HG02943 (cell line): ENCODE measurements around the gene PDCL3.

Experiments
- ATAC-seq: cut with Tn5 transposase; IDR thresholded peaks from one replicate; pipeline ENCODE4 v1.9.1; 2021; ENCODE audit warnings: mild to moderate bottlenecking, low read depth, moderate library complexity; ENCODE audit not compliant: unreplicated experiment

PDCL3 gene

GRCh38 chr2:100610381-100610831, 47.6 kb downstream of the PDCL3 start:
- no peak for ATAC-seq

- ATAC-seq = no peak
Measured at GRCh38 chr2:100611079-100612029, 48.6 kb downstream of the PDCL3 start.

DNA sequence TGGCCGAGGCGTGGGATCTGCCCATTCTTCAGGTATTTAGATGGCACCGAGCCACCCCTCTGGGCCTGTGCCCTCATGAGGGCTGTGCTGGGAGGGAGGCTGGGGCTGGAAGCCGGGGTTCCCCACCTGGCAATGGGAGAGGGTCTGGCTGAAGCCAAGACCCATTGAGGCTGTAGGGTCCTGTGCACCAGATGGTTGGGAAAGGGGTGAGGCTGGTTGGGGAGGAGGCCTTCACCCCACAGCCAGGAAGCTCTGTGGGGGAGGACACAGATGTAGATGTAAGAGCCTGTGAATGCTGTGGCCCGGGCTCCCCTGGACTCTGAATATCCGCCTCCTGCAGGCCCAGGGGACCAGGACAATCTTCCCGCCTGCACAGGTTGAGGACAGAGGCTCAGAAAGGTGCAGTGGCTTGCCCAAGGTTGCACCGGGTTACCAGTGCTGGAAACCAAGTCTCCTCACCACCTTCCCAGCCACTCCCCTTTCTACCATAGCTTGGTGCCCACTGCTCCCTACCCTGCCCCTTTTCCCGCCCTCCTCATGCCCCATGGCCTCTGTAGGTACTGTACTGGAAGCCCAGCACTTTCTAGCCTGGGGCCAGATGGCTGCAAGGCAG, 49.7 kb downstream of the PDCL3 start:
- ATAC-seq = no peak

DNA sequence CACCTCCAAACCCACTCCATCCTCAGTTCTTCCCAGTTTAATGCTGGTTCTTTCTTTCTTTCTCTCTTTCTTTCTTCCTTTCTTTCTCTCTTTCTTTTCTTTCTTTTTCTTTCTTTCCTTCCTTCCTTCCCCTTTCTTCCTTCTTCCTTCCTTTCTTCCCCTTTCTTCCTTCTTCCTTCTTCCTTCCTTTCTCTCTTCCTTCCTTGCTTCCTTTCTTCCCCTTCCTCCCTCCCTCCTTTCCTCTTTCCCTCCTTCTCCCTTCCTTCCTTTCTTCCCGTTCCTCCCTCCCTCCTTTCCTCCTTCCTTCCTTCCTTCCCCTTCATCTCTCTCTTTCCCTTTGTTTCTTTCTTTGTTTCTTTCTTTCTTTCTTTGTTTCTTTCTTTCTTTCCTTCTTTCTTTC, 50.9 kb downstream of the PDCL3 start:
- no peak for ATAC-seq

DNA sequence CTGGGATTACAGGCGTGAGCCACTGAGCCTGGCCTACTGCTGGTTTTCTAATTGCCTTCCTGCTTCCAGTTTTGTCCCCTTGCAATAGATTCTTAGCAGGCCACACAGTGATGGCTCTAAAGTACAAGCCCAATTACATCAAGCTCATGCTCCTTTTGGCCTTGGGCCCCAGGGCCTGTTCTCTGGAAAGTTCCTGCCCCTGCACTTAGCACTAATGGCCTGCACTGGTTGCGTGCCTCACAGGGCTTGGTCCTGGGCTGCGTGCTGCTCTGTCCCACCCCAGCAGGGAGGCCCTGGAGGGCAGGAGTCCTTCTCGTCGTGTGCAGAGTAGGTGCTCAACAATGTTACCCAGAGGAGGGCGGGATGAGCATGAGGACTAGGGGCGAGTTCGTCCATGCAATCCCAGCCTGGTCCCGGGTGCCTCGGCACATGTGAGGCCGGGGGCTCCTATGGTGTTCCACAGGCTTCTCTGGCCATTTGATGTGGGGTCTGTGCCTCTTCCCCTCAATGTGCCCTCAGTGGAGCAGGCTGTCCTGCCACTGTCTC, 51.7 kb downstream of the PDCL3 start:
- no peak for ATAC-seq

DNA sequence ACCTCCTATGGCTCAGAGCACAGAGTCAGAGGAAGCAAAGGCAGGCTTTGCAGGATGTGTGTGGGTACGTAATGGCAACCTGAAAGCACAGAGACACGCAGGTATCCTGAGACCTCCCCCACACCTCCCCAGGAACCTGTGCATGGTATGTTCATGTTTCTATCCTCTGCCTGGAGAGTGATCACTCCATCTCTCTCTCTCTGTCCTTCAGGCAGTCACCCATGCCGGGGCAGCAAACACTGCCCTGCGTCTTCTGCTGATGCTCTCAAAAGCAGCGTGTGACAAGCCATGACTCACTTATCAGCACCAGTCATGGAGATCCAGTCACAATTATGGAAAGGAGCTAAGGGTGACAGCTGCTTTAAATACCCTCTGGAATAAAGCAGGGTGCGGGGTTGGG, 52.7 kb downstream of the PDCL3 start:
- ATAC-seq = no peak

- ATAC-seq = no peak
Measured at GRCh38 chr2:100615886-100616285, 53.1 kb downstream of the PDCL3 start.

- ATAC-seq = no peak
Measured at GRCh38 chr2:100616841-100617390, 54.1 kb downstream of the PDCL3 start.

GRCh38 chr2:100619951-100620350, 57.2 kb downstream of the PDCL3 start:
- no peak for ATAC-seq

- no peak for ATAC-seq
Measured at GRCh38 chr2:100620481-100620880, 57.7 kb downstream of the PDCL3 start.

- no peak for ATAC-seq
Measured at GRCh38 chr2:100621371-100621951, 58.7 kb downstream of the PDCL3 start.

DNA sequence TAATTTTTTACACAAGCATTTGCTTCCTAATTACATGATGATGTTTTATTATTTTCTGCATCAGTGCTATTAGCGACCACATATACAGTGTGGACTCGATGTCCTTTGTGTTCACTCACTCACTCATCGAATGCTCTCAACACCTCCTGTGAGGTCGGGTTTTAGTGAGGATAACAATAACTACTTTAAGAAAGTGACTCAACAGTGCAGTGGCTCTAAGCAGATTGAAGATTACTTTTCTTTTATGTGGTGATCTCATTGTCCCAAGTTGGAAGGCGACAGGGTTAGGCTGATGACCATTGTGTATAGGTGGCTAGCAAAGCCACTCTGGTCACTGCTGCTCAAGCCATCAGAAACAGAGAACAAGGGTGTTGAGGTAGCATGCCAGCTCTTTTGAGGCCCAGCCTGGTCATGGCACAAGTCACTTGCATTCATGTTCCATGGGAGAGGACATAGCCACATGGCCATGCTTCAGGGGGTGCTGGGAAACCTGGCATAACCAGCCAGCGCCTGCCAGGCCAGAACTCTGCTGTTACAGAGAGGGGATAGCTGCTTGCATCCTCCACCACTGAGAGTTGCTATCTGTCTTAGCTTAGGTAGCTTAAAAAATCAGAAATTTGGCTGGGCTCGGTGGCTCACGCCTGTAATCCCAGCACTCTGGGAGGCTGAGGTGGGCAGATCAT, 60.4 kb downstream of the PDCL3 start:
- ATAC-seq = no peak

DNA sequence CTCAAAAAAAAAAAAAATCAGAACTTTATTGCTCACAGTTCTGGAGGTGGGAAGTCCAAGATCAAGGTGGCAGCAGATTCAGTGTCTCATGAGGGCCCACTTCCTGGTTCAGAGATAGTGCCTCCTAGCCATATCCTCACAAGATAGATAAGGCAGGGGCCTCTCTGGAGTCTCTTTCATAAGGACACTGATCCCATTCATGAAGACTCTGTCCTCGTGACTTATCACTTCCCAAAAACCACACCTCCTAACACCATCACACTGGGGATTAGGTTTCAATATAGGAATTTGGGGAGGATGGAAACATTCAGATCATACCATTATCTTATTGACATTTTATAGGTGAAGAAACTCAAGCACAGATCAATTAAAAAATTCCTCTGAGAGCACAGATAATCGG, 61.1 kb downstream of the PDCL3 start:
- no peak for ATAC-seq

GRCh38 chr2:100624536-100624935, 61.7 kb downstream of the PDCL3 start:
- no peak for ATAC-seq

DNA sequence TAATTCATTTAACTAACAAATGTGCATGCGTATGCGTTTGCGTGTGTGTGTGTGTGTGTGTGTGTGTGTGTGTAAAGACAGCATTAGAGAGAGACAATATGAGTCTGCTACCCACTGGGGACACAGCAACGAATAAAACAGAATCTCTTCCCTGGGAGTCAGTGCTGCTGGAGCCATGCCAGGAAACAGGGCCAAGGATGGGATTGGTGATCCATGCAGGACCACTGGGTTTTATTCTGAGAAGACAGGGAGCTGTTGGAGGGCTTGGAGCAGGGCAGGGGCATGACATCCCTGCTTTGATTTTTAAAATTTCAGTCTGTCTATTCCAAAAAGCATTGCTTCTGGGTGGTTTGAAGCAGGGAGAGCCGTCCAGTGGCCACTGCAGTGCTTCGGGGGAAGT, 62.9 kb downstream of the PDCL3 start:
- ATAC-seq = no peak
